Stromal cell of bone marrow (primary cell): ENCODE measurements around the gene ACADM.
A peak's percentile ranks its signal among the peaks of the same experiment; 100 is the strongest.
"Not testable (repeated sequence)": the region's sequence is repeated elsewhere in the genome, so short reads cannot be mapped to it uniquely, and the experiment has no call there.

ENCODE experiments used
- DNase-seq: peaks from one replicate; pipeline ENCODE4 v3.0.0-alpha.2; 2012; ENCODE audit warnings: low read depth

ACADM gene

DNA sequence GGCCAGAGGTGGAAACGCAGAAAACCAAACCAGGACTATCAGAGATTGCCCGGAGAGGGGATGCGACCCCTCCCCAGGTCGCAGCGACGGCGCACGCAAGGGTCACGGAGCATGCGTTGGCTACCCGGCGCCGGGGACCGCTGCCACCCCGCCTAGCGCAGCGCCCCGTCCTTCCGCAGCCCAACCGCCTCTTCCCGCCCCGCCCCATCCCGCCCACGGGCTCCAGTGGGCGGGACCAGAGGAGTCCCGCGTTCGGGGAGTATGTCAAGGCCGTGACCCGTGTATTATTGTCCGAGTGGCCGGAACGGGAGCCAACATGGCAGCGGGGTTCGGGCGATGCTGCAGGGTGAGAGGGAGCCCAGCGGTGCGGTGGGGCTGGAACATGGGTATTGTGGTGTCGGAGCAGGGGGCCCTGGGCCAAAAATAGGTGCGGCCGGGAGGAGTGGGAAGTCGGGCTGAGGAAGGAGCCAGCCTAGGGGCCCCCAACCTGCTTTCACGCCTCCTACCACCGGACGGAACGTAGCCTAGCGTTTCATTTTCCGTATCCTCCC lies at the start of gene ACADM:
TSS of gene ACADM (plus strand) at position 238 of the 551 bp plus-strand sequence. CDS start at position 317, 79 bp downstream.
- DNase-seq: peak; percentile 76

DNA sequence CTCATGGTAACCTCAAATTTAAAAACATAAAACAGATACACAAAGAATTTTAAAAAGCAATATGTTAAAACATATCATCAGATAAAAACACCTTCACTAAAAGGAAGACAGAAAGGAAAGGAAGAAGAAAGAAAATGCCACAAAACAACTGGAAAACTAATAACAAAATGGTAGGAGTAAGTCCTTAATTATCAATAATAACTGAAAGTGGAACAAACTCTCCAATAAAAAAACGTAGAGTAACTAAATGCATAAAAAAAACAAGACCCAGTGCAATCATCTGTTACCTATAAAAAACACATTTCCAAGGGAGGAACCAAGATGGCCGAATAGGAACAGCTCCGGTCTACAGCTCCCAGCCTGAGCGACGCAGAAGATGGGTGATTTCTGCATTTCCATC lies 47.1 kb upstream of the ACADM start:
- DNase-seq: no peak

DNA sequence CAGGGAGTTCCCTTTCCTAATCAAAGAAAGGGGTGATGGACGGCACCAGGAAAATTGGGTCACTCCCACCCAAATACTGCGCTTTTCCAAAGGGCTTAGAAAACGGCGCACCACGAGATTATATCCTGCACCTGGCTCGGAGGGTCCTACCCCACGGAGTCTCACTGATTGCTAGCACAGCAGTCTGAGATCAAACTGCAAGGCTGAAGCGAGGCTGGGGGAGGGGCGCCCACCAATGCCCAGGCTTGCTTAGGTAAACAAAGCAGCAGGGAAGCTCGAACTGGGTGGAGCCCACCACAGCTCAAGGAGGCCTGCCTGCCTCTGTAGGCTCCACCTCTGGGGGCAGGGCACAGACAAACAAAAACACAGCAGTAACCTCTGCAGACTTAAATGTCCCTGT lies 46.5 kb upstream of the ACADM start:
- DNase-seq: not testable (repeated sequence)

DNA sequence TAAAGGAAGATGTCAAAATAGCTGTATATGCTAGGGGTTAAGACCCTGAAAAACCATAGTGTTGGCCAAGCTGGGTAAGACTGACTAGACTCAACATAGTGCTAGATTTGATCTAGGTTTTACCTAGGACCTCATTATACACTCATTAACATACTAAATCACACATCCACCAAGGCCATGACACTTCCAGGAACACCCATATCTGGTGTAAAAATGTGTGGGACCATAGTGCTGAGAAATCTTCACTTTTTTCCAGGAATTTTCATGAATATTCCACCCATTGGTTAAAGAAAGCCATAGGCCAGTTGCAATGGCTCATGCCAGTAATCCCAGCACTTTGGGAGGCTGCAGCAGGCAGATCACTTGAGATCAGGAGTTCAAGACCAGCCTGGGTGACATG lies 34.0 kb upstream of the ACADM start:
- no peak for DNase-seq

GRCh38 chr1:75693551-75693950 lies 31.0 kb upstream of the ACADM start:
- DNase-seq: no peak

GRCh38 chr1:75696000-75696399 lies 28.5 kb upstream of the ACADM start:
- no peak for DNase-seq

DNA sequence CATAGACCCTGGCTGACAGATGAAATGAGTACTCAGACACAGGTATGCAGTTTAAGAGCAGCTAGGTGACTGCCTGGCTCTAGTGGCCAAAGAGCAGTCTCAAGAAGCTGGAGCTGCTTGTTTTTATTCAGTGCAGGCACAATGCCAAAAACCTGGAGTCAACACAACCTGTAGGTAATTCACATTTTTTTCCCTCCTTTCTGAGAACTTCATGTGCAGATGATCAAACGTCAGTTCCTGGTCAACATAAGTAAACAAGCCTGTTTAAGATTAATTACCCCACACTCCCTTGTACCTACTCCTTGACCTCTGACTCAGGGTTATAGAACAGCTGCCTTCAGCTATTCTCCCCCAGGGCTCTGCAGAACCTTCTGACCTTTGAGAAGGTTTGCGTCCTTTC lies 17.3 kb upstream of the ACADM start:
- DNase-seq: no peak

DNA sequence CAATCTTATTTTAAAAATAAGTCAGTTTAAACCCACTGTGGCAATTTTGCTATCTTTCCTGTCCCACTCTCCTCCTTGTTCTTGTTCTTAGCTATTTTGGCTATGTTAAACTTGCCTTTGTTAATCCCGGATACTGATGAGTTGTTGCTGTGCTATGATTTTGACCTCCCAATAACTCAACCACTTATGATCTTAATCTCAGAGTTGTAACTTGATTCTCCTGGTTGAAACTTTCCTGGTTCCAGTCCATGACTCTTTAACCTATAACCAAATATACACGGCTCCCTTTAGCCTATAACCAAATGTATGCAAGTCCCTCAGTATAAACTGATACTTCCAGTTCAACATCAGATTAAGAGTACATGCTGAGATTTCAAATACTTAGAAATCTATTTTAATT lies 15.6 kb upstream of the ACADM start:
- DNase-seq: no peak

- DNase-seq: no peak
Measured at GRCh38 chr1:75710832-75711231, 13.7 kb upstream of the ACADM start.

DNA sequence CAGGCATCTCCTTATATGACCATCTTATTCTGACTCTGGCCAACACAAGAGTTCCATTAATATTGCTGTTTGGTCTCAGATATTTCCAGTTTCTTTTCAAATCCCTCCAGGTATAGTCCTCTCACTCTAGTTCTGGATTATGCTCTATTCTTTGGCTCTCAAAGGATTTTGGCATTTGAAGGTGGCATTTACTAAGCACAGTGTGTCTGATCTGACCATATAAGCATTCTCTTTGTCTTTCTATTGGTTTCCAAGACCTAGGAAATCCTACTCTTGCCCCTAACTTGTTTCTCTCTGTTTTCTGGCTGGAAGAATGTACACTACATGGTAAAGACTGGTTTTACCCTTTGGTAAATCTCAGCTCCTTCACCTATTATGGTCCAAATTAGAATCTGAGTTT lies 12.7 kb upstream of the ACADM start:
- no peak for DNase-seq

GRCh38 chr1:75712306-75712705 lies 12.2 kb upstream of the ACADM start:
- no peak for DNase-seq

DNA sequence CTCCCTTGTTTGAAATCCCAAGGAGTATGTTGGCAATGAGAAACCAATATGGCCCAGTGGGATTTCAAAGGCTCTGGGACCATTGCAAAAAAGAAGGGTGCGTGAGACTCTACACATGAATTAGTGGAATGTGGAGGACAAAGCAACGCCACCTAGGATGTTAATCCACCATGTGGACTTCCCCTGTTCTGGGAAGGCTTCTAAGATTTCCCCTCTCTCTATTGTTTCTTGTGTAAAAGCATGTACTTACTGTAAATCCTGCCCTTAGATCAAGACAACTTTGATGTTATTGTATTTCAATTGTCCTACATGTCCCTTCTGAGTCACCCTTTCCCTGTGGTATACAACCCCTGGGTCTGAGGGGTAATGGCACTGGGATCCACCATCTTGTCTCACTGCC lies 4.7 kb upstream of the ACADM start:
- no peak for DNase-seq

DNA sequence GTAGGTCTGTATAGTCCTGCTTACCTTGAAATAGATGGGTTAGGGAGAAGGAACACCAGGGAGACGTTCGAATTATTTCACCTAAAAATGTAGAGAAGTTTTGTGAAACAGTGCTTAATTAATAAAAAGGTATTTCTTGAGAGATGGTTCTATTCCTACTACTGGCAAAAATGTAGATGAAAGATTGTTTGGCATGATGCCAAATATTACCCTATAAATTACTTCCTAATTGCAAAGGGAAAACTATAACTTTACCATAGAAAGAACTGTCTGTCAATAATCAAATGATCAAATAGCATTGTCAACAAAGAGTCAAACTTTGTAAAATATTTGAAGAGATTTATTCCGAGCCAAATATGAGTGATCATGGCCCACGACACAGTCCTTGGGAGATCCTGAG lies 4.2 kb upstream of the ACADM start:
- DNase-seq: no peak

- no peak for DNase-seq
Measured at GRCh38 chr1:75720820-75721219, 3.7 kb upstream of the ACADM start.

- DNase-seq: not testable (repeated sequence)
Measured at GRCh38 chr1:75722246-75722645, 2.3 kb upstream of the ACADM start.

DNA sequence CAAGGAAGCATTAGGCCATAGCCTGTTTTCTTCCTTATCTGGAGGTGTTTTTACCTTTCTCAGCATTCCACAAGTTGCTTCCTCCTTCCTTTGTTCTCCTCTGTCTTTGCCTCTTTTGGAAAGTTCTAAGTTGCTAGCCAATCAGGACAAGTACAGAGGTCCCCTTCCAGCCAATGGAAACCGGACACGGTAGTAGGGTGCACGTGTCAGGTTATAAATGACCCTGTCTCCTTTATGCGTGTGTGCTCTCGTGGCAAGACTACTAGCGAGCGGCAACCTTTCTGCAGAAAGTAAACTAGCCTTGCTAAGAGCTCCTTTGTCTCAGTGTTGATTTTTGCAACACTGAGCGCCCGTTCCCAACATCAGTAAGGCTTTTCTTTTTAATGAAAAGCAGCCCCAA lies 1.5 kb upstream of the ACADM start:
- no peak for DNase-seq

- DNase-seq: peak; percentile 47
Measured at GRCh38 chr1:75723989-75724471, 479 bp upstream of the ACADM start.

- no peak for DNase-seq
Measured at GRCh38 chr1:75725266-75725665, 757 bp downstream of the ACADM start.

DNA sequence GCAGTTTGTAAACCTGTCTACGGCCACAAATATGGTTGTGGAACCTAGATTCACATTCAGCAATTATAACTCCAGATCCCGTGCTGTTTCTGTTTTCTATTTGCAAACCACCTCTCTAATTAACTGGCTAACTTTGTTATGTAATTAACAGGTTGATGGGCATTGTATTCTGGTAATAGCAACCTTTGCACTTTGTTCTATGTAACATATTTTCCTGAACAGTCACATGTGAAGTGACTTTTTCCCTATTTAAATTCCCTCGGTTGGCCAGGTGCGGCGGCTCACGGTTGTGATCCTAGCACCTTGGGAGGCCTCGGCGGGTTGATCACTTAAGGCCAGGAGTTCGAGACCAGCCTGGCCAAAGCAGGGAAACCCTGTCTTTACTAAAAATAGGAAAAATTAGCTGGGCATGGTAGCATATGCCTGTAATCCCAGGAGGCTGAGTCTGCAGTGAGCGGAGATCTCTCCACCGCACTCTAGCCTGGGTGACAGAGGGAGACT lies 1.4 kb downstream of the ACADM start:
- no peak for DNase-seq

DNA sequence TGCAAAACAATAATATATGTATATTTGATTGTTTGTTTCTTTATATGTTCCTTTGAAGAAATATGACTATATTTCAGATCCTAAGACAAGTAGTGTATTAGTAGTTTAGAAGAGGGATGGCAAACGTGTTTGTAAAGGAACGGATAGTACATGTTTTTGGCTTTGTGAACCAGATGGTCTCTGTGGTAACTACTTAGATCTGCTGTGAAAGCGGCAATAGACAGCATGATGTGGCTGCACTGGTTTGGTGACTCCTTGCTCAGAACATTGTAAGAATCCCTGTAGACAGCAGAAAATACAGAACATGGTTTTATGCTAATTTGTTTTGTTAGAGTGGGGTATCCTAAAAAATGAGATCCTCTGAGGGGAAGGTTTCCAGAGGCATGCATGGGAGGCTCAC lies 3.1 kb downstream of the ACADM start:
- no peak for DNase-seq

DNA sequence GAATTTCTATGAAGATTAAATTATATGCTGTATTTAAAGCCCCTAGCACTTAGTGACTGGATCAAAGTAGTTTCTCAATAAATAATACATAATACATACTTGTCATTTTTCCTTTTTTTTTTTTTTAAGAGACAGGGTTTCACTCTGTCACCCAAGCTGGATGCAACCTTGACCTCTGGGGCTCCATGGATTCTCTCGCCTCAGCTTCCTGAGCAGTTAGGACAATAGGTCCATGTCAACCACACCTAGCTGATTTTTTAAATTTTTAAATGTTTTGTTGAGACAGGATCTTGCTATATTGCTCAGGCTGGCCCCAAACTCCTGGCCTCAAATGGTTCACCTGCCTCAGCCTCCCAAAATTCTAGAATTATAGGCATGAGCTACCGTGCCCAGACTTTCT lies 5.9 kb downstream of the ACADM start:
- no peak for DNase-seq

GRCh38 chr1:75731881-75732280 lies 7.4 kb downstream of the ACADM start:
- DNase-seq: no peak

GRCh38 chr1:75732703-75733102 lies 8.2 kb downstream of the ACADM start:
- DNase-seq: no peak

- no peak for DNase-seq
Measured at GRCh38 chr1:75733661-75734060, 9.2 kb downstream of the ACADM start.

DNA sequence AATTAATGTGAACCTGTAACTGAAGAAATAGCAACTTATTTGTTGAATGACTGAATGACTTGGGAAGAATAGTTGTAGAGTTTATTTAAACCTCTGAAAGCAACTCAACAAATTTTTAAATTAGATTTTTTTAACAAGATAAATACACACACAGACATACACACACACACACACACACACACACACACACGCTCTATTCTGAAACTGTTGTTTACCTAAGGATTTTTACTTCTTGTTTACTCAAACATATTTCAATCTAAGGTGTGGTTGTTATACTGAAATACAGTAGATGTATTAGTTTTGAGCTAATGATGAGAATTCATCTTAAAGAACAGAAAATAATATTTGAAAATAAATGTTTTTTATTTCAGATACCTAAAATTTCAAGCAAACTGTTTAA lies 11.5 kb downstream of the ACADM start:
- DNase-seq: no peak
